ENCODE data around the gene TXNRD1.
A peak's percentile ranks its signal among the peaks of the same experiment; 100 is the strongest.

Gene TXNRD1

GRCh38 chr12:104376650-104377513, 161.3 kb downstream of the TXNRD1 start:
- H3K9me3 ChIP-seq (ENCODE audit: severe bottlenecking), result no peaks in the 10 kb centered on the region
- H3K4me3 ChIP-seq (ENCODE audit: severe bottlenecking), result no peak overlapping the region
- H3K36me3 ChIP-seq (ENCODE audit: low read depth), result no peaks in the 10 kb centered on the region
- no peak for DNase-seq (ENCODE audit: low spot score)
- peak; percentile 58; the same call in 1 of the 3 replicates for ATAC-seq (ENCODE audit: low read depth)
- no peaks in the 10 kb centered on the region for H3K27me3 ChIP-seq (ENCODE audit: insufficient read depth, poor library complexity, severe bottlenecking)
- H3K27ac ChIP-seq (ENCODE audit: poor library complexity, severe bottlenecking), result no peak overlapping the region
- TF ChIP-seq, protein P1, sequence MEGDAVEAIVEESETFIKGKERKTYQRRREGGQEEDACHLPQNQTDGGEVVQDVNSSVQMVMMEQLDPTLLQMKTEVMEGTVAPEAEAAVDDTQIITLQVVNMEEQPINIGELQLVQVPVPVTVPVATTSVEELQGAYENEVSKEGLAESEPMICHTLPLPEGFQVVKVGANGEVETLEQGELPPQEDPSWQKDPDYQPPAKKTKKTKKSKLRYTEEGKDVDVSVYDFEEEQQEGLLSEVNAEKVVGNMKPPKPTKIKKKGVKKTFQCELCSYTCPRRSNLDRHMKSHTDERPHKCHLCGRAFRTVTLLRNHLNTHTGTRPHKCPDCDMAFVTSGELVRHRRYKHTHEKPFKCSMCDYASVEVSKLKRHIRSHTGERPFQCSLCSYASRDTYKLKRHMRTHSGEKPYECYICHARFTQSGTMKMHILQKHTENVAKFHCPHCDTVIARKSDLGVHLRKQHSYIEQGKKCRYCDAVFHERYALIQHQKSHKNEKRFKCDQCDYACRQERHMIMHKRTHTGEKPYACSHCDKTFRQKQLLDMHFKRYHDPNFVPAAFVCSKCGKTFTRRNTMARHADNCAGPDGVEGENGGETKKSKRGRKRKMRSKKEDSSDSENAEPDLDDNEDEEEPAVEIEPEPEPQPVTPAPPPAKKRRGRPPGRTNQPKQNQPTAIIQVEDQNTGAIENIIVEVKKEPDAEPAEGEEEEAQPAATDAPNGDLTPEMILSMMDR (IDR thresholded peaks at IDR 0.05; ENCODE audit: poor library complexity, severe bottlenecking), result no peak
- H3K4me1 ChIP-seq (ENCODE audit: insufficient read depth, poor library complexity, severe bottlenecking), result no peaks in the 10 kb centered on the region

DNA sequence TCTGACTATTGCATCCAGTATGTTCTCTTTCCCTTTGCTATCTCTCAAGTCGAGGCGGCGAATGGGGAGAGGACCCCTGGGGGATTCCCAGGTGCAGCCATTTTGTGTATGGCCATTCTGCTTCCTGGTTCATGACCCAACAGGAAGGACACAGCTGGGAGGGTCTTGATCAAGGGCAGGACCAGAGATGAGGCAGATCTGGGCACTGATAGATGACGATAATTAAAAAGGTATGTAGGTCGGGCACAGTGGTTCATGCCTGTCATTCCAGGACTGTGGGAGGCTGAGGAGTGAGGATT, 161.9 kb downstream of the TXNRD1 start:
- Histone ChIP-seq H3K9me3 (ENCODE audit: severe bottlenecking) (no peaks in the 10 kb centered on the region), H3K27ac (ENCODE audit: poor library complexity, severe bottlenecking) (no peak overlapping the region), H3K36me3 (ENCODE audit: low read depth) (no peaks in the 10 kb centered on the region), H3K27me3 (ENCODE audit: insufficient read depth, poor library complexity, severe bottlenecking) (no peaks in the 10 kb centered on the region), H3K4me3 (ENCODE audit: severe bottlenecking) (no peak overlapping the region), H3K4me1 (ENCODE audit: insufficient read depth, poor library complexity, severe bottlenecking) (no peaks in the 10 kb centered on the region)
- ATAC-seq (ENCODE audit: low read depth) (no peak), DNase-seq (ENCODE audit: low spot score) (no peak)
- TF ChIP-seq, protein P1 (IDR thresholded peaks at IDR 0.05; ENCODE audit: poor library complexity, severe bottlenecking), result no peak

DNA sequence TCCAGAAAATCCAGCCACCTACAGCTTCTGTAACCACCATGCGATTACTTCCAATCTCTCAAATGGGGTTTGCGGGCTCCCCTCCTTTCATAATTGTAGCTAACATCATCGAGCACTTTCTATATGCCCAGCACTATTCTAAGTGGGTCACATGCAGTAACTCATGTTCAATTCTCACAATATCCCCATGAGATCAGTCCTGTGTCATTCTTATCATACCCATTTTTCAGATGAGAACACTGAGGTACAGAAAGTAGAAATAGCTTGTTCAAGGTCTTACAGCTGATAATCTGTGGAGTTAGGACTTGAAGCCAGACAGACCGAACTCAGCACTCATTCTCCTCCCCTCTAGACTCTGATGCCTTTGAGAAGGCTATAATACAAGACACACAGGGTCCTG, 162.8 kb downstream of the TXNRD1 start:
- Histone ChIP-seq H3K36me3 (ENCODE audit: low read depth) (no peaks in the 10 kb centered on the region), H3K4me3 (ENCODE audit: severe bottlenecking) (no peak overlapping the region), H3K27ac (ENCODE audit: poor library complexity, severe bottlenecking) (no peak overlapping the region), H3K9me3 (ENCODE audit: severe bottlenecking) (no peaks in the 10 kb centered on the region), H3K4me1 (ENCODE audit: insufficient read depth, poor library complexity, severe bottlenecking) (no peaks in the 10 kb centered on the region), H3K27me3 (ENCODE audit: insufficient read depth, poor library complexity, severe bottlenecking) (no peaks in the 10 kb centered on the region)
- ATAC-seq (ENCODE audit: low read depth) (no peak), DNase-seq (ENCODE audit: low spot score) (no peak)
- TF ChIP-seq, protein P1 (IDR thresholded peaks at IDR 0.05; ENCODE audit: poor library complexity, severe bottlenecking), result no peak

GRCh38 chr12:104381341-104381730, 165.8 kb downstream of the TXNRD1 start:
- Histone ChIP-seq H3K9me3 (ENCODE audit: severe bottlenecking) (no peaks in the 10 kb centered on the region), H3K27me3 (ENCODE audit: insufficient read depth, poor library complexity, severe bottlenecking) (no peaks in the 10 kb centered on the region), H3K4me3 (ENCODE audit: severe bottlenecking) (no peak overlapping the region), H3K27ac (ENCODE audit: poor library complexity, severe bottlenecking) (no peak overlapping the region), H3K4me1 (ENCODE audit: insufficient read depth, poor library complexity, severe bottlenecking) (no peaks in the 10 kb centered on the region), H3K36me3 (ENCODE audit: low read depth) (no peaks in the 10 kb centered on the region)
- TF ChIP-seq, protein P1 (IDR thresholded peaks at IDR 0.05; ENCODE audit: poor library complexity, severe bottlenecking), result no peak
- no peak for DNase-seq (ENCODE audit: low spot score)
- no peak for ATAC-seq (ENCODE audit: low read depth)
